A549 (cell line): ENCODE results near the gene CWC25. TPM values are rescaled to one million over a fixed set of nuclear protein-coding genes. Genes with fewer than 3 reads are reported as not detected.
"Not testable (repeated sequence)": the region's sequence is repeated elsewhere in the genome, so short reads cannot be mapped to it uniquely, and the experiment has no call there.

ENCODE experiments used
- ATAC-seq, 2 experiments: fragments of 200-7000 bp in 1 of 2; fragments of >200 bp in 1 of 2; cut with Nextera tagmentation in 1 of 2; cut with Tn5 transposase in 1 of 2; 3 replicates each; pipeline versions ENCODE4 v1.8.0 to v1.9.1; 2018 to 2020; ENCODE audit warnings: mild to moderate bottlenecking in 1 of 2, moderate library complexity in 1 of 2
- CTCF ChIA-PET: fragments of 300-600 bp; sonication (Branson Sonifier 250); formaldehyde crosslinking; extraction: SDS; loops from one replicate; lab custom pipeline; 2021; ENCODE audit warnings: antibody characterized with exemption, inconsistent platforms; lab: Yijun Ruan, JAX
- POLR2A ChIA-PET: fragments of 350-600 bp; formaldehyde crosslinking; extraction: SDS; loops from one replicate; lab custom pipeline; 2021; ENCODE audit warnings: antibody characterized with exemption, inconsistent platforms; lab: Yijun Ruan, JAX
- DNase-seq, 2 experiments: peaks; one replicate each; pipeline versions ENCODE4 v3.0.0 to v3.0.0-alpha.2; 2011 to 2016; ENCODE audit warnings: low read depth in 1 of 2, low spot score in 1 of 2
- FAIRE-seq: peaks from 2 replicates; lab custom pipeline; 2011; peaks lifted over from hg19 to GRCh38; lab: Jason Lieb, UNC
- H3K27ac ChIP-seq, 2 experiments: fragments of >200 bp; sonication (Bioruptor Twin); formaldehyde crosslinking; 3 replicates each; pipeline ENCODE4 v1.5.1; 2016 to 2017
- H3K4me1 ChIP-seq: fragments of >200 bp; sonication (Bioruptor Twin); formaldehyde crosslinking; 3 replicates; pipeline ENCODE4 v1.6.1; 2016
- H3K4me2 ChIP-seq: fragments of >200 bp; sonication (Bioruptor Twin); formaldehyde crosslinking; 3 replicates; pipeline ENCODE4 v1.6.1; 2016
- H3K4me3 ChIP-seq: fragments of >200 bp; sonication (Bioruptor Twin); formaldehyde crosslinking; 3 replicates; pipeline ENCODE4 v1.5.1; 2016
- H3K9me3 ChIP-seq: fragments of >200 bp; sonication (Bioruptor Twin); formaldehyde crosslinking; 3 replicates; pipeline ENCODE4 v1.6.1; 2016
- ELK1 ChIP-seq: fragments of 150-350 bp; IDR thresholded peaks from 2 replicates; pipeline ENCODE4 v1.6.1; 2014; ENCODE audit warnings: low read depth, mild to moderate bottlenecking, low read length
- HDAC2 ChIP-seq: fragments of 200-600 bp; sonication (generic); IDR thresholded peaks from 2 replicates; pipeline ENCODE4 v1.6.1; 2016
- HMGXB4 ChIP-seq: fragments of 250-450 bp; sonication (Bioruptor Pico); IDR thresholded peaks from 2 replicates; pipeline ENCODE4 v1.5.0; 2021; ENCODE audit warnings: mild to moderate bottlenecking, moderate library complexity, borderline replicate concordance
- HOXB5 ChIP-seq: fragments of 250-450 bp; sonication (Bioruptor Pico); IDR thresholded peaks from 2 replicates; pipeline ENCODE4 v1.5.0; 2020; ENCODE audit warnings: mild to moderate bottlenecking, moderate library complexity
- JUN ChIP-seq, 2 experiments: fragments of >200 bp; sonication (Bioruptor Twin); formaldehyde crosslinking; IDR thresholded peaks; 2 replicates in 1 of 2; 3 replicates in 1 of 2; pipeline ENCODE4 v1.6.1; 2016 to 2017
- JUNB ChIP-seq: fragments of >200 bp; sonication (Bioruptor Twin); formaldehyde crosslinking; IDR thresholded peaks from 2 replicates; pipeline ENCODE4 v1.6.1; 2016
- KDM5A ChIP-seq: fragments of 200-600 bp; sonication (generic); IDR thresholded peaks from 2 replicates; pipeline ENCODE4 v1.6.1; 2016; ENCODE audit warnings: antibody characterized with exemption, mild to moderate bottlenecking
- MAFK ChIP-seq: fragments of 450-650 bp; IDR thresholded peaks from 2 replicates; pipeline ENCODE4 v1.6.1; 2014; ENCODE audit not compliant: partially characterized antibody
- MYC ChIP-seq: IDR thresholded peaks from 2 replicates; pipeline ENCODE4 v1.6.1; 2012; ENCODE audit warnings: mild to moderate bottlenecking, inconsistent platforms, low read length, improper control_type of control experiment, borderline replicate concordance
- PHF8 ChIP-seq: fragments of 200-600 bp; sonication (generic); IDR thresholded peaks from 2 replicates; pipeline ENCODE4 v1.6.1; 2016; ENCODE audit warnings: low read depth, mild to moderate bottlenecking, antibody characterized with exemption, moderate library complexity, borderline replicate concordance
- POLR2A ChIP-seq: IDR thresholded peaks from 2 replicates; pipeline ENCODE4 v1.6.1; 2012; ENCODE audit warnings: mild to moderate bottlenecking, low read length
- POLR2AphosphoS2 ChIP-seq: conservative IDR thresholded peaks from 2 replicates; pipeline ENCODE4 v1.6.1; 2012; ENCODE audit warnings: low read length, improper control_type of control experiment, inconsistent platforms
- RAD21 ChIP-seq, 2 experiments: fragments of >200 bp in 1 of 2; sonication (Bioruptor Twin) in 1 of 2; formaldehyde crosslinking in 1 of 2; IDR thresholded peaks in 1 of 2; conservative IDR thresholded peaks in 1 of 2; 2 replicates in 1 of 2; 3 replicates in 1 of 2; pipeline ENCODE4 v1.6.1; 2012 to 2018; ENCODE audit warnings: inconsistent platforms in 1 of 2
- RARB ChIP-seq: fragments of 250-450 bp; sonication (Bioruptor Pico); IDR thresholded peaks from 2 replicates; pipeline ENCODE4 v1.8.0; 2021; ENCODE audit warnings: mild to moderate bottlenecking, moderate library complexity
- REST ChIP-seq: fragments of 200-600 bp; sonication (generic); IDR thresholded peaks from 2 replicates; pipeline ENCODE4 v1.6.1; 2016; ENCODE audit warnings: antibody characterized with exemption, mild to moderate bottlenecking, moderate library complexity
- USF2 ChIP-seq: fragments of 450-650 bp; IDR thresholded peaks from 2 replicates; pipeline ENCODE4 v1.6.1; 2014; ENCODE audit warnings: antibody characterized with exemption
- ZC3H11A ChIP-seq: fragments of 450-650 bp; IDR thresholded peaks from 2 replicates; pipeline ENCODE4 v1.6.1; 2014; ENCODE audit warnings: antibody characterized with exemption, mild to moderate bottlenecking
- WGBS: methylation state at CpG from one replicate; pipeline ENCODE4 v1.1.6; 2017; ENCODE audit errors: missing lambda C conversion rate; 5-methylcytosine and 5-hydroxymethylcytosine counted together
- polyA plus RNA-seq, 4 experiments: library from polyadenylated mRNA; depleted of rRNA in 3 of 4; stranded (reverse); fragments of >200 nt; fragmentation: RNase III in 1 of 4; extraction: RNeasy Plus Mini Kit Qiagen cat#74134 plus additional on column Dnase treatment in 1 of 4; gene quantifications; 2 replicates in 3 of 4; 3 replicates in 1 of 4; pipeline ENCODE4 v1.2.3, GENCODE V29; 2011 to 2017

CWC25 gene
- polyA plus RNA-seq, 2 of the 4 experiments (the other 2 are of a cell fraction): 23.1 to 34.5 TPM

GRCh38 chr17:38857271-38857670, 32.1 kb upstream of the CWC25 start:
- DNase-seq (no peak), FAIRE-seq (no peak), ATAC-seq (no peak)
- Histone ChIP-seq H3K27ac (no peak overlapping the region), H3K9me3 (no peaks in the 10 kb centered on the region), H3K4me2 (no peak overlapping the region), H3K4me1 (peaks cover 4% of the 10 kb centered on the region; the same call in 2 of the 3 replicates), H3K4me3 (no peak overlapping the region)
- ChIA-PET POLR2A (no interaction called here), CTCF (interaction anchor here (1.4 kb wide), 1 partner anchor 12 kb away, joined by 3 read pairs; the partner anchor contains the start of gene LASP1)
- 51% methylated on average over 5 of the region's 5 CpGs for WGBS
- TF ChIP-seq PHF8 (no peak), REST (no peak), USF2 (no peak), JUNB (no peak), ELK1 (no peak), RARB (CRISPR knock-in tag) (no peak), KDM5A (no peak), ZC3H11A (no peak), RAD21 (conservative IDR thresholded peaks at IDR 0.05 in 1 of 2, IDR thresholded peaks at IDR 0.05 in 1 of 2) (no peak), MAFK (no peak), JUN (IDR thresholded peaks at IDR 0.05) (no peak), POLR2A (no peak), HOXB5 (CRISPR knock-in tag) (no peak), HMGXB4 (CRISPR knock-in tag) (no peak), MYC (no peak), POLR2AphosphoS2 (no peak), HDAC2 (no peak)

- CTCF ChIA-PET: interaction anchor here (0.9 to 1.7 kb wide), 5 partner anchors 8 to 74 kb away, joined by 3 to 7 read pairs (median 5); no protein-coding TSS in a partner anchor
- FAIRE-seq: not testable (repeated sequence)
These were observed 30.1 kb upstream of the CWC25 start for GRCh38 chr17:38855101-38855714.

More at GRCh38 chr17:38855101-38855714, 30.1 kb upstream of the CWC25 start:
- not testable (repeated sequence) for DNase-seq, H3K4me3 ChIP-seq, H3K27ac ChIP-seq, H3K9me3 ChIP-seq, ATAC-seq, H3K4me2 ChIP-seq
- WGBS: 95% methylated on average over 28 of the region's 28 CpGs
- POLR2A ChIA-PET: interaction anchor here (1.7 to 4.5 kb wide), 2 partner anchors 15 to 128 kb away, joined by 10 to 83 read pairs; partner anchors contain the start of gene LASP1
- peaks cover 21% of the 10 kb centered on the region for H3K4me1 ChIP-seq
